ENCODE measurements around the gene PTMA.
A peak's percentile ranks its signal among the peaks of the same experiment; 100 is the strongest.

PTMA gene

DNA sequence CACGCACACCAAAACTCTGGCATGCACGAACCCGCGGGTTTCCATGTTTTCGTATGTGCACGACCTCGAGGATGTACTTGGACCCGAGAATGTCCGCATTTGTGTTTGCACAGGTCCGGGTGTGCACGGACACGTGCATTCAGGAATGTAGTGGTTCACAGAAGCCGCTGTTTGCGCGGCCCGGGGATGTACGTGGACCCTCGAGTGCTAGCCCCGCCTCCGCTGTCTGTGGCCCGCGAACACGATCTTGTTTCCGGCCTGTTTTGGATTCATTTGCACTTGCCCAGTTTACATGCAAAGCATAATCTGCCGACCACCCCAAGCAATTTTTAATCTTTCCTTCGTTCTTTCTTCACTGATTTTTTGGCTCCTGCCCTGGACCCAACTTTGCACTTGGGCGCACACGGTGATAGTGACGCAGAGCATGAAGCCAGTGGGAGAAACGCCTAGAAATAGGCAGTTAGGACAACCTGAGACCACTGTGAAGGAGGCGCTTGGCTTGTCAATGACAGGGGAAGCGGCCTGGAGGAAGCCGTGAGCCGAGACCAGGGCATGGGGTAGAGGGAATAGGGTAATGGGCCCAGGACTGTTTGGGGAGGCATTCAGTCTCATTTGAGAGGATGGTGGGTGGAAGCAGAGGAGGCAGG, 45.4 kb upstream of the PTMA start:
- Histone ChIP-seq H3K36me3 (no peaks in the 10 kb centered on the region), H3K9me3 (no peaks in the 10 kb centered on the region), H3K27me3 (no peaks in the 10 kb centered on the region), H3K4me1 (ENCODE audit: control insufficient read depth in 1 of 2, insufficient read depth in 1 of 2, low read depth in 1 of 2, low read length in 1 of 2) (peaks cover 40 to 49% of the 10 kb centered on the region in 2 experiments), H3K27ac (peak overlapping the region; percentile 88), H3K4me3 (ENCODE audit: low read depth in 1 of 2, low read length in 1 of 2) (peak overlapping the region; percentile 77 to 91)
- TF ChIP-seq CTCF (IDR thresholded peaks at IDR 0.05): no peak

- H3K4me1 ChIP-seq (ENCODE audit: control insufficient read depth in 1 of 2, insufficient read depth in 1 of 2, low read depth in 1 of 2, low read length in 1 of 2): peaks cover 40 to 49% of the 10 kb centered on the region in 2 experiments
- H3K36me3 ChIP-seq: no peaks in the 10 kb centered on the region
- no peak overlapping the region for H3K4me3 ChIP-seq (ENCODE audit: low read depth in 1 of 2, low read length in 1 of 2)
- H3K27me3 ChIP-seq: no peaks in the 10 kb centered on the region
- no peak for TF ChIP-seq CTCF (IDR thresholded peaks at IDR 0.05)
- peak overlapping the region; percentile 88 for H3K27ac ChIP-seq
- H3K9me3 ChIP-seq: no peaks in the 10 kb centered on the region
Observed at GRCh38 chr2:231663458-231664212, 44.7 kb upstream of the PTMA start.

- Histone ChIP-seq H3K27me3 (no peaks in the 10 kb centered on the region), H3K36me3 (no peaks in the 10 kb centered on the region), H3K4me3 (ENCODE audit: low read depth in 1 of 2, low read length in 1 of 2) (no peak overlapping the region), H3K27ac (peak overlapping the region; percentile 83), H3K9me3 (no peaks in the 10 kb centered on the region), H3K4me1 (ENCODE audit: control insufficient read depth in 1 of 2, insufficient read depth in 1 of 2, low read depth in 1 of 2, low read length in 1 of 2) (peaks cover 40 to 49% of the 10 kb centered on the region in 2 experiments)
- TF ChIP-seq CTCF (IDR thresholded peaks at IDR 0.05): no peak
Observed at GRCh38 chr2:231664727-231665126, 43.6 kb upstream of the PTMA start.

GRCh38 chr2:231665245-231666170, 42.8 kb upstream of the PTMA start:
- no peaks in the 10 kb centered on the region for H3K9me3 ChIP-seq
- no peak for TF ChIP-seq CTCF (IDR thresholded peaks at IDR 0.05)
- no peaks in the 10 kb centered on the region for H3K36me3 ChIP-seq
- H3K27ac ChIP-seq: peak overlapping the region; percentile 83
- H3K4me3 ChIP-seq (ENCODE audit: low read depth in 1 of 2, low read length in 1 of 2): peak overlapping the region; percentile 58 to 67
- H3K27me3 ChIP-seq: no peaks in the 10 kb centered on the region
- peaks cover 40 to 49% of the 10 kb centered on the region in 2 experiments for H3K4me1 ChIP-seq (ENCODE audit: control insufficient read depth in 1 of 2, insufficient read depth in 1 of 2, low read depth in 1 of 2, low read length in 1 of 2)
